WI38 (cell line): Measurements from ENCODE around the gene CCDC192.
"Not testable (repeated sequence)": the region's sequence is repeated elsewhere in the genome, so short reads cannot be mapped to it uniquely, and the experiment has no call there.

Experiments used
- H3K4me3 ChIP-seq: 2 replicates; pipeline ENCODE4 v1.5.1; 2011; ENCODE audit warnings: low read depth, mild to moderate bottlenecking, control low read depth, low read length
- CTCF ChIP-seq: IDR thresholded peaks from 2 replicates; pipeline ENCODE4 v1.5.1; 2012; ENCODE audit warnings: low read depth, mild to moderate bottlenecking, control low read depth, low read length

CCDC192 gene

GRCh38 chr5:127839496-127840197 lies 136.5 kb downstream of the CCDC192 start:
- no peak overlapping the region for H3K4me3 ChIP-seq
- no peak for TF ChIP-seq CTCF

DNA sequence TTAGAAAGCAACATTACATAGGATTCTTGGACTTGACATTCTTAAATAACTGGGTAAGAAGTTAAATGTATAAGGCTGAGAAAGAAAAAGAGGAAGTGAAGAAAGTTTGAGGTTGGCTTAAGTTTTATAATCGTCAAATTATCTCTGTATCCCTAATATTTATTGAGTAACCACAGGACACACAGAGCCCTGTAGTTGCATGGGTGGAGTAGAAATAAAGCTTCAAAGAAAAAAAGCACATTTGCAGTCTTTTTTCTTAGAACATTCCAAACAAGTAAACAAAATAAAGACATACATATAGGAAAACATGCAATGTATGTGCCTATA lies 137.0 kb downstream of the CCDC192 start:
- H3K4me3 ChIP-seq, result no peak overlapping the region
- no peak for TF ChIP-seq CTCF

GRCh38 chr5:127840809-127841208 lies 137.6 kb downstream of the CCDC192 start:
- no peak for TF ChIP-seq CTCF
- H3K4me3 ChIP-seq, result no peak overlapping the region

DNA sequence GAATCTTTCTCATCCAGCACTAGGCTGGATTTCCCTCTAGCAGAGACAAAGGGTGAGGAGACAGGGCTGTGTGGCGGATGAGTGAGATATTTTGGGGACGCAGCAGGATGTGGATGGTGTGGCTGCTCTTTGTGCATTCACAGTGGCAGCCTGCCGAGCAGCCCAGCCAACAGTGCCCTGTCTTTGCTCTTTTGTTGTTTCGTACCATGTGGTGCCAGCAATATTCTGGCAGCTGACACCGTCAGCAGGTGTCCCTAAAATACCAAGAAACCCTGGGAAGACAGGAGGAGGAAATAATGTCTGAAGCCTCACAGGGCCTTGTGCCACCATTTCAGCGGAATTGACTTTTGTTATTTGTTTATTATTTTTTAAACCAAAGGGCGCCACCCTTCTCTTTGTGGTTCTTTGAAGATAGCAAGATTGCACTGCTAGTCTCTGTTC lies 141.4 kb downstream of the CCDC192 start:
- TF ChIP-seq CTCF, result no peak
- no peak overlapping the region for H3K4me3 ChIP-seq

DNA sequence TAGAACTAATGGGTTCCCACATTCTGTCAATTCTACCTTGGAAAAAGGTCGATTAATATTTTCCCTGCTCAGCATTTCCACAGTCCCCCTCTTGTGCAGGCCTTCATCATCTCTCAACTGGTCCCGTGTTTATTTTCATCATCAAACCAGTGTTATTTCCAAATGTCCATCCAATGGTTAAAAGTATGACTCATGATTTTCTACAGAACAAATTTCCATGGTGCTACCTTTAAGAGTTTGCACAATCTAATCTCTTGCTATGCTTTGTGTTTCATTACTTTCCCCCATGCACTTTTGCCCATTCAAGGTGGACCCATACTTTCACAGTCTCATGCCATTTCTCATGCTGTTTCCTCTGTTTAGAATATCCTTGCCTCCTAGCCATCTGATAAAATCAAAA lies 143.7 kb downstream of the CCDC192 start:
- no peak overlapping the region for H3K4me3 ChIP-seq
- TF ChIP-seq CTCF, result no peak

- not testable (repeated sequence) for H3K4me3 ChIP-seq
Observed at GRCh38 chr5:127847641-127848040, 144.4 kb downstream of the CCDC192 start.

DNA sequence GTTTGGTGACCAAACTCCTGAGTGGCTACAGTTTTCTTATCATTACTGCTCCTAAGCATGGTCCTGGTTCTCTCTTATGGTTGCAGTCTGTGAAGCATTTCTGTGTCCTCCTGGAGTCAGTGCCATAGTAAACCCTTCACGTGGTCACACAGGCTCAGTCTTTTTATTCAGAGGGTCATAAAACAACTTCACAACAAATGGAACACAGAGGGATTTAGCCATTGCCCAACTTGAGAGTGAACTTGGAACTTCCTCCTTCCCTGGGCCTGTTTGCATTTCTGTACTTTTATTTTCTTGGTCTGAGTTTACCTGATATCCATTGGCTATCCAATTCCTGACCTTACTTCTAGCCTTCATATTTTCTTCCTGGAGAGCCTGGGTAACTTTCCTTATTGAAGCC lies 144.9 kb downstream of the CCDC192 start:
- TF ChIP-seq CTCF, result no peak

DNA sequence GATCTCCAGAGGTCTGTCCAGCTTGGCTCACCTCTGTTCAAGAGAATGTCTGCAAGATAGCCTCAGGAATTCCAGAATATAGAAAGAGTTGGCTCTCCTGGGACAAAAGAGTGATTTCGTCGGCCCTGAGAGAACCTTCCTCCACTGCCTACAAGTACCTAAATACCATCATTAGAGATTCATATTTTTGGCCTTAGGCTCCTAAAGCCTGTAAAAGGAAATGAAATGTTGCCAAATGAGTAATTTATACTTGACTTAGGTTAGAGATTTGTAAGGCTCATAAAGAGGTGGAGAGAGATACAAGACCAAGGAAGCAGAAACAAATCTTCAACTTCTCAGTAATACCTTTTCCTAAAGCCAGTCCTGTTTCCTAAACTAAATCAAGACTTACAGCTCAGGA lies 146.2 kb downstream of the CCDC192 start:
- TF ChIP-seq CTCF, result no peak
- no peak overlapping the region for H3K4me3 ChIP-seq

More for the DNA sequence above, 144.9 kb downstream of the CCDC192 start:
- H3K4me3 ChIP-seq, result no peak overlapping the region
